Activated naive CD4-positive, alpha-beta T cell treated with anti-CD3 and anti-CD28 coated beads, Interleukin-2, amount 10 ng/mL, durations not matched to agents 7 days and 5 days (primary cell): ENCODE data around the gene WNT1.
A peak's percentile ranks its signal among the peaks of the same experiment; 100 is the strongest.

Experiments
- CTCF ChIA-PET: fragments of 350-600 bp; sonication (Branson Sonifier 250); formaldehyde crosslinking; loops from one replicate; lab custom pipeline; 2021; ENCODE audit warnings: antibody characterized with exemption; lab: Charles Lee
- DNase-seq: peaks from one replicate; pipeline ENCODE4 v3.0.0-alpha.2; 2020
- H3K27ac Mint-ChIP-seq: one replicate; pipeline ENCODE4 v1.8.0; 2021; ENCODE audit warnings: mild to moderate bottlenecking, moderate library complexity, mixed read lengths
- H3K27me3 Mint-ChIP-seq: one replicate; pipeline ENCODE4 v1.8.0; 2021; ENCODE audit warnings: mild to moderate bottlenecking, mixed read lengths
- H3K36me3 Mint-ChIP-seq: one replicate; pipeline ENCODE4 v1.8.0; 2021; ENCODE audit warnings: mixed read lengths
- H3K4me1 Mint-ChIP-seq: one replicate; pipeline ENCODE4 v1.8.0; 2021; ENCODE audit warnings: mixed read lengths
- H3K4me3 Mint-ChIP-seq: one replicate; pipeline ENCODE4 v1.8.0; 2021; ENCODE audit warnings: mild to moderate bottlenecking, moderate library complexity, mixed read lengths
- H3K9me3 Mint-ChIP-seq: one replicate; pipeline ENCODE4 v1.8.0; 2021; ENCODE audit warnings: mixed read lengths

The WNT1 gene

DNA sequence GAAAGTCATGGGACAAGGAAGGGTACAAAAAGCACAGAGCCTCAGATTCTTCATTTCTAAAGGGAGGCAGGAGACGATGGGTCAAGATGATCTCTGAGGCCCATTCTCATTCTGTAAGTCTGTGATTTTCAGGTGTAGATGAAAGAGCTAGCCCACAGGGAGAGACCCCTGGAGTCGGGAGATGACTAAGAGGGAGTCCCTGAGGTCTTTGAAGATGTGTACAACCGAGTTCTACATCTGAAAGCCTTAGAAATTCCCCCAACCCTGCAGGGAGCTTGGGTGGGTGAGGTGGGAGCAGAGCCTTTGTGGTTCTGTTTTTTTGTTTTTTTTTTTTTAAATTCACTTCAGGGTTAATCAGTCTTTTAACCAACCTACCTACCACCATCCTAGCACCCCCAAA is 9.7 kb upstream of the WNT1 start:
- H3K36me3 Mint-ChIP-seq, result no peaks in the 10 kb centered on the region
- peaks cover 92% of the 10 kb centered on the region for H3K27me3 Mint-ChIP-seq
- DNase-seq, result no peak
- no peaks in the 10 kb centered on the region for H3K9me3 Mint-ChIP-seq
- H3K4me1 Mint-ChIP-seq, result peaks cover 30% of the 10 kb centered on the region
- CTCF ChIA-PET, result interaction anchor here (0.7 to 6.5 kb wide), 8 partner anchors 9 to 35 kb away, joined by 3 to 36 read pairs (median 5); partner anchors contain the start of genes ARF3 and WNT1
- no peak overlapping the region for H3K4me3 Mint-ChIP-seq
- H3K27ac Mint-ChIP-seq, result no peak overlapping the region

DNA sequence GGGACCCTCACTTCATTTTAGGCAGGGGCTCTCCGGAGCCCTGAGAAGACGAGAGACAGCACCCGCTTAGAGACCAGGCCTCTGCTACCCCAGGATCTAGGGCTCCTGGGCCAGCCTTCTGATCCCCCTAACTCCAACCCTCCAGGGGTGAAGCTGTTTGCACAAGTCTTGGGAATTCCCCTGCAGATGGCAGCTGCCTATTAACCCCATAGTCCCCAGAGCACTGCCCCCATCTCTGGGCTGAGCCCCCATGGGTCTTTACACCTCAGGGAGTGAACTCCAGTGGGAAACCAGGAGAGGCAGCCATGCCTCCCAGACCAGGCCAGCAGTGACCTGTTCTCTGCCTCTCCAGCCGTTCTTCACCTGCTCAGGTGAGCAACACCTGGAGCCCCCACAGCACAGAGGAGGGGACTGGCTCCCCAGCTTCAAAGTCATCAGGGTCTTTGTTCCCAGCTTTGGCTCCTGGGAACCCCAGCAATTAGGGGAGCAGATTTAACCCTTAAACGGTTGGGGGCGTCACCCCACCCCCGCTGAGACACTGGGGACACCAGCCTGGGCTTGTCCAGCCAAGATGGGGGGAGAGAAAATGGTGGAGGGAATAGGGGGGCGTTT is 8.9 kb upstream of the WNT1 start:
- Mint-ChIP-seq H3K27ac (no peak overlapping the region), H3K4me3 (no peak overlapping the region), H3K36me3 (no peaks in the 10 kb centered on the region), H3K9me3 (no peaks in the 10 kb centered on the region), H3K27me3 (peaks cover 99% of the 10 kb centered on the region), H3K4me1 (peaks cover 30% of the 10 kb centered on the region)
- DNase-seq, result no peak
- CTCF ChIA-PET, result interaction anchor here (0.9 to 6.5 kb wide), 6 partner anchors 8 to 26 kb away, joined by 3 to 36 read pairs (median 6); partner anchors contain the start of genes ARF3 and WNT1

DNA sequence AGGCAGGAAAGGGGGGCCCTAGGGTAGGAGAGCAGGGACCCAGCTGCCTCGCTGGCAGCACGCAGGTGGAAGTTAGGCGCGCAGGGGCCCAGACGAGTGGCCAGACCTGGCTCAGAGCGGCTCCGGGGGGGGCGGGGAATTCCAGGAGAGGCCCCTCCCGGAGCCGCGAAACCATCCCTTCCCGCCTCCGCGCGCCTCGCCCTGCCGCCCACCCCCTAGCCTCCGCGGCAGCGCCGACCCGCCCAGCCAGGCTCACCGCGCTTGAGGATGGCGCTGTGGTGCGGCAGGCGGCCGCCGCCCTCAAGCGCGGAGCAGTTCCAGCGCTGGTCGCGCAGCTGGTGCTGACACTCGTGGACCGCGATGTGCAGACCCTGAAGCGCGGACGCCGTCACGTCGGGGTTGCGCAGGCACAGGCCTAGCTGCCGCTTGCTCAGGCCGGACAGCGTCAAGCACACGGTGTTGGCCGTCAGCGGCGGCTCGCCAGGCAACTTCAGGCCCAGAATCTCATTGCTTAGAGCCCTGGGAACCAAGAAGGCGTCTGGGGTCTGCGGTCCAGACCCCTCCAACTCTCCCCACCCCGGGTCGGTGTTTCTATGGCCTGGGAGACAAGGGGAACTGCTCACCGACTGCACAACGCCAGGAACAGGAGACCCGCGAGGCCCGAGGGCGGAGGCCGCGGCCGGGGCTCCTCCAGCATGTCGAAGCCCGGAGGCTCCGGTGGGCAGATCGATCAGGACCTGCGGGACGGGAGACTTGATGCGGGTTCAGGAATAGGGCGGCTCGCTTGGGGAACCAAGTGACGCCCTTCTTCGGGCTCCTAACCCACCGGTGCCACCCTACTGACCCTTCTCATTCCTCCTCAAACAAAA is 8.1 kb upstream of the WNT1 start:
- H3K27ac Mint-ChIP-seq, result no peak overlapping the region
- no peaks in the 10 kb centered on the region for H3K9me3 Mint-ChIP-seq
- H3K27me3 Mint-ChIP-seq, result peaks cover 99% of the 10 kb centered on the region
- CTCF ChIA-PET, result interaction anchor here (3.1 to 6.5 kb wide), 3 partner anchors 12 to 18 kb away, joined by 8 to 36 read pairs (median 27); no protein-coding TSS in a partner anchor
- no peaks in the 10 kb centered on the region for H3K36me3 Mint-ChIP-seq
- peak; percentile 43 for DNase-seq
- H3K4me1 Mint-ChIP-seq, result peaks cover 30% of the 10 kb centered on the region
- H3K4me3 Mint-ChIP-seq, result no peak overlapping the region

DNA sequence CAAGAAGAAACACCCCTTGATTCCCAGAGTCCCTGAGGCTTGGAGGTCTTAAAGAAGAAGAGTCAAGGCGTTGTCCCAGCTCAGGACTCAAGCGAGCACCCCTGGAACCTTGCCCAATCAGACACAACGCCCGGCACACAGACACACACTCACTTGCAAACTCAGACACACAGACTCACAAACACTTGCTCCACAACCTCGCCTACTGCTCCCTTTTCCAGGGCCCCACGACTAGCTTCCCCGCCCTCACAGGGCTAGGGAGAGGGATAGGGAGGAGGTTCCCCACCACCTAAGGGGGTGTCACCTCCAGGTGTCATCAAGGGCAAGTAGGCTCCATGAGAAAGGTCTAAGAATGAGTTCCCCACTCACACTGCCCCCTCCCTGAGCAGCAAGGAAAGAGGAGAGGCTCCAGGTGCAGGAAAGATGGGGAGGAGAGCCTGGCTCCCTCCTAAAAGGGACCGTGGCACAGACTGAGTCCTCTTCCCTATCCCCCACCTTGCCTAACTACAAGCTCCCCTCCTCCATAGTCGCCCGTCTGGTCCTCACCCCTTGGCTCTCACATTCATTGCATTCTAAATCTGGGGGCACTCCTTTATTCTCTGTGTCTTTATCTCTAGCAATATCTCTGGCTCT is 7.3 kb upstream of the WNT1 start:
- Mint-ChIP-seq H3K9me3 (no peaks in the 10 kb centered on the region), H3K4me1 (peaks cover 30% of the 10 kb centered on the region), H3K27me3 (peaks cover 99% of the 10 kb centered on the region), H3K36me3 (no peaks in the 10 kb centered on the region), H3K27ac (no peak overlapping the region), H3K4me3 (no peak overlapping the region)
- no peak for DNase-seq
- CTCF ChIA-PET, result interaction anchor here (1.1 to 6.5 kb wide), 3 partner anchors 11 to 22 kb away, joined by 5 to 36 read pairs (median 27); no protein-coding TSS in a partner anchor

DNA sequence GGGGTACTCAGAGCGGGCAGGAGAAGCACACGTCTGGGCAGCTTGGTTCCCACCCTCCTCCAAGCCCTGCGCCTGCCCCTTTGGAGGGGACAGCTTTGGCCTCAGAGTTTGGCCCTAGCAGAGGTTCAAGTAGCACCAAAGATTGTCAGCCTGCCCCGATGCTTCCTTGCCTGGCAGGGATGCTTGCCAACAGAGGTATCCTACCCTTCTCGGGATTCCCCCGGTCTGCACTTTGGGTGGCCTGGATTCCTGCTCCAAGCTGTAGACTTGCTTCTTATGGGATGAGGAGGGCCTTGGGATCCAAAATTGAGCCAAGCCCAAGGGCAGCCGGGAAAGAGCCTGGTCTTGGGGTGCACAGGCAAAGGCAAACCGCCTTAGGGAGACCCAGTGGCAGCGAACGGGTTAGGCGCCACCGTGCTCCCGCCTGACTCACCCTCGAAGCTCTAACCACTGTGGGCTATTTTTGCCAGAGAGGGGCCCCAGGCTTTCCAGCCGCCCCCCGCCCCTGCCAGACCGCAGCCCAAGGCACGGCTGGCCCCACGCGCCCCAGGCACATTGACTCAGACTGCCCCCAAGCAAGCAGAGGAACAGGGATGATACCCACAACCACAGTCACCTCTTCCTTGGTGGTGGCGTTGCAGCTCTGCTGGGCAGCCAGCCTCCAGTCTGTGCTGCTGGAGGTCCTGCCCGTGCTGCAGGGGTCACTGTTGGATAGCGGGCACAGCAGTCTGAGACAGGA is 5.7 kb upstream of the WNT1 start:
- Mint-ChIP-seq H3K9me3 (no peaks in the 10 kb centered on the region), H3K27ac (no peak overlapping the region), H3K27me3 (peaks cover 100% of the 10 kb centered on the region), H3K36me3 (no peaks in the 10 kb centered on the region), H3K4me1 (peaks cover 33% of the 10 kb centered on the region), H3K4me3 (peak overlapping the region; percentile 65)
- DNase-seq, result no peak
- CTCF ChIA-PET, result interaction anchor here (0.7 to 6.5 kb wide), 5 partner anchors 10 to 82 kb away, joined by 3 to 36 read pairs (median 5); no protein-coding TSS in a partner anchor

DNA sequence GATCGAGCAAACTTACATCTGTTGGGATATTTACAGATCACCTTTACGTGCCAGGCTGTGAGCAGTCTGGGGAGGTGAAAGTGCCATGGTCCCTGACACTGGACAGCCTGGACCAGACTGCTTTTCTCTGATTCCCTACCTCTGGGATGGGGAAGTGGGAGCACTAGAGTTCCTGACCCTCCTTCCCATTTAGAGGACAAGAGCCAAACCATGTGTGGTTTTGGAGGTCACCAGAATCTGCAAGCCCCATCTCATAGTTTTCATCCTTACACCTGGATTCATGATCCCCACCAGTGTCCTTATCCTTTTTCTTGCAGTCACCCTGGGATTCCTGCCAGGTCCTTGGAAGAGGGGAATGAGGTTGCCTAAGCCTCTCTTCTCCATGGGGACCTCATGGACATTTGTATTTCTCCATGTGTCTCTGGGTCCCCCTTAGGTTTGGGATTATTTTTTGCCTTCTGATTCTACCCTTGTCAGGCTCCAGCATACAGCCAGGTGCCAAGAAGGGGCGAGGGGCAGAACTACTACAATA is 5.1 kb upstream of the WNT1 start:
- Mint-ChIP-seq H3K4me1 (peaks cover 38% of the 10 kb centered on the region), H3K4me3 (no peak overlapping the region), H3K9me3 (no peaks in the 10 kb centered on the region), H3K36me3 (no peaks in the 10 kb centered on the region), H3K27ac (no peak overlapping the region), H3K27me3 (peaks cover 100% of the 10 kb centered on the region)
- DNase-seq, result no peak
- CTCF ChIA-PET, result interaction anchor here (1.1 to 6.5 kb wide), 5 partner anchors 9 to 83 kb away, joined by 3 to 36 read pairs (median 6); partner anchors contain the start of gene ARF3

DNA sequence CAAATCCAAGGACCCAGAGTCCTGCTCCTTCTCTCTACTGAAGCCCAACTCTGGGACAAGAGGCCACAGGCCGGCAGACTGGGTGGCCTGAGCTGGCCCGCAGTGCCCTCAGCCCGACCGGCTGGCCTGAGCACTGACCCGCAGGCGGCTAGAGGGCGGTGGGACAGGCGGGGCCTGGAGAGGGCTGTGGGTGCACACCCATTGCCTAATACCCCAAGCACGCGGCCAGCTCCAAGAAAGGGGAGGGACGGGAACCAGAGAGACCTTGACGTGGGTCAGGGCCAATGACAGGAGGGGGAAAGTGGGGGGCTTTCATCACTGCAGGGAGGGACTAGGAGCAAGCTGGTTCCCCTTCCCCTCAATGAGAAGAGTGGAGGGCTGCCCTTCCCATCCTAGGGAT is 4.6 kb upstream of the WNT1 start:
- H3K36me3 Mint-ChIP-seq, result no peaks in the 10 kb centered on the region
- H3K27ac Mint-ChIP-seq, result no peak overlapping the region
- H3K4me1 Mint-ChIP-seq, result peaks cover 40% of the 10 kb centered on the region
- DNase-seq, result no peak
- CTCF ChIA-PET, result interaction anchor here (0.6 to 2.1 kb wide), 6 partner anchors 11 to 83 kb away, joined by 3 to 11 read pairs (median 4); partner anchors contain the start of gene ARF3
- H3K9me3 Mint-ChIP-seq, result no peaks in the 10 kb centered on the region
- no peak overlapping the region for H3K4me3 Mint-ChIP-seq
- peaks cover 100% of the 10 kb centered on the region for H3K27me3 Mint-ChIP-seq

DNA sequence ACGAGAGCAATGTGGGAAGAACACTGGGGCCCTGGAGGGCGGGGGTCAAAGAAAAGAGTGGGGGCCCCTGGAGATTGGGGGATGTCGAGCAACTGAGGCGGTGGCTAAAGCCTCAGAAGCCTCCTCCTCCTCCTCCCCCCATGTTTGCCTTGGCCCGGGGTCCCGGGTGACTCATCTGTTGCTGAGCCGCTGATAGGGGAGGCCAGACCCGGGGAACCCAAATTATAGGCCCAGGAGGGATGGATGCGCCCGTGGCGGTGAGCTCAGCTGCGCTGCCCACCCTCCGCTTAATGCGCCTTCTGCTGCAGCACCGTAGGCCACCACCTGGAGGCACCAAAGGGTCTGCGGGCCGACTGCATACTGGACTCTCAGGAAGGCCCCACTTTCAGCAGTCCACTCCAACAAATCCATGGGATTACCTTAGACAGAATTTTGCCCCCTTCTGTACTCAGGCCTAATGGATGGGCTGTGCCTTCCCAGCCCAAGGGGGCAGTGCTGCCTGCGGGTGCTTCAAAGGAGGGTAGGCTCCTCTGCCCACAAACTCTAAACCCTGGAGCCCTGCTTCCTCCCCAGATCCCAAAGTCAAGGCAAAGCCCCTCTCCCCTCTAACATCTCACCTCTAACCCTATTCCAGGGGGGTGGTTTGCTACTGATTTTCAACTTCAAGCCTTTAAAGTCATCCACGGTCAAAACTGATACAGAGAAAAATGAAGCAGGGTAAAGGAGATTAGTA is 4.0 kb upstream of the WNT1 start:
- H3K4me1 Mint-ChIP-seq, result peaks cover 43% of the 10 kb centered on the region
- peaks cover 100% of the 10 kb centered on the region for H3K27me3 Mint-ChIP-seq
- no peaks in the 10 kb centered on the region for H3K9me3 Mint-ChIP-seq
- H3K36me3 Mint-ChIP-seq, result peaks cover 2% of the 10 kb centered on the region
- H3K27ac Mint-ChIP-seq, result no peak overlapping the region
- H3K4me3 Mint-ChIP-seq, result no peak overlapping the region
- CTCF ChIA-PET, result interaction anchor here (0.6 to 2.1 kb wide), 5 partner anchors 11 to 63 kb away, joined by 3 to 11 read pairs (median 4); partner anchors contain the start of gene ARF3
- peak; percentile 58 for DNase-seq

DNA sequence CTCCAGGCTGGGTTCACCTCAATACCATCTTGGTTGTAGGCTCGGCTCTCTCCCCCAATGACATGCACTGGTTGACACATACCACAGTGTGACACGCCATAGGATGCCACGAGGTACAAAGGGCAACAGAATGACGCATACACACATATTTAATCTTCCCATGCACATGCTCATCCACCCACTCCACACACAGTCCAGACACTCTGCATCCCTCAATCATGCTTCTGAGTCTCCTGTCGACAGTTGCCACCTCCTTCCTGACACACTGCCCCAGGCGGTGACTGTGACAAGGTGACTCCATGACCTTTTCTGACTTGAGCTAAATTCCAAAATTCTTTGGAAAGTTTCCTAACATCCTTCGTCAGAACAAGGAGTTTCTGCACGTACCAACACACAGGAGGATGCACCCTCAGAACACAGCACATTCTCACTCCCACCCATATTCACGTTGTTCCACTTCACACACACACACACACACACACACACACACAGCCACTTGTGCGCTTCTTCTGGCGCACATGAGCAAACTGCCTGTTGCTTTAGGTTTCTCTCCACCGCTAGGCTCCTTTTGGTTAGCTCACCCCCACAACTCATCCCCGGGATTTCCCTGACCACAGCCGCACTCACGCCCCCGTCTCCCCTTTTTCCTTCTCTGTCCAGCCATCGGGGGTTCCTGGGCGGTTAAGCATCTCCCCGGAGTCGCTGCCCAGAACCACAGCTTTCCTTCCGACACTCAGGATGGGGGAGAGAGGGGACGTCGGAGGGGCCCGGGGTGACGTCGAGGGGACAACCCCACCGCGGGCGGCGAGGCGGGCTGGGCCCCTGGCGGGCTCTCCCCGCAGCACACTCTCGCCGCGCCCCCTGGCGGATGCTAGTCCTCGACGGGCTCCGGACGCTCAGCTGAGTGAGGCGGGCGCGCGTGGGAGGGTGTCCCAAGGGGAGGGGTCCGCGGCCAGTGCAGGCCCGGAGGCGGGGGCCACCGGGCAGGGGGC is 536 bp upstream of the WNT1 start:
- H3K4me3 Mint-ChIP-seq, result peak overlapping the region; percentile 24
- H3K9me3 Mint-ChIP-seq, result no peaks in the 10 kb centered on the region
- H3K27me3 Mint-ChIP-seq, result peaks cover 100% of the 10 kb centered on the region
- H3K4me1 Mint-ChIP-seq, result peaks cover 51% of the 10 kb centered on the region
- no peak overlapping the region for H3K27ac Mint-ChIP-seq
- CTCF ChIA-PET, result interaction anchor here (0.7 to 9.5 kb wide), 20 partner anchors 8 to 178 kb away, joined by 3 to 121 read pairs (median 4); partner anchors contain the start of genes ARF3, DDN, DDX23 and FKBP11
- DNase-seq, result peak; percentile 83
- H3K36me3 Mint-ChIP-seq, result peaks cover 11% of the 10 kb centered on the region

DNA sequence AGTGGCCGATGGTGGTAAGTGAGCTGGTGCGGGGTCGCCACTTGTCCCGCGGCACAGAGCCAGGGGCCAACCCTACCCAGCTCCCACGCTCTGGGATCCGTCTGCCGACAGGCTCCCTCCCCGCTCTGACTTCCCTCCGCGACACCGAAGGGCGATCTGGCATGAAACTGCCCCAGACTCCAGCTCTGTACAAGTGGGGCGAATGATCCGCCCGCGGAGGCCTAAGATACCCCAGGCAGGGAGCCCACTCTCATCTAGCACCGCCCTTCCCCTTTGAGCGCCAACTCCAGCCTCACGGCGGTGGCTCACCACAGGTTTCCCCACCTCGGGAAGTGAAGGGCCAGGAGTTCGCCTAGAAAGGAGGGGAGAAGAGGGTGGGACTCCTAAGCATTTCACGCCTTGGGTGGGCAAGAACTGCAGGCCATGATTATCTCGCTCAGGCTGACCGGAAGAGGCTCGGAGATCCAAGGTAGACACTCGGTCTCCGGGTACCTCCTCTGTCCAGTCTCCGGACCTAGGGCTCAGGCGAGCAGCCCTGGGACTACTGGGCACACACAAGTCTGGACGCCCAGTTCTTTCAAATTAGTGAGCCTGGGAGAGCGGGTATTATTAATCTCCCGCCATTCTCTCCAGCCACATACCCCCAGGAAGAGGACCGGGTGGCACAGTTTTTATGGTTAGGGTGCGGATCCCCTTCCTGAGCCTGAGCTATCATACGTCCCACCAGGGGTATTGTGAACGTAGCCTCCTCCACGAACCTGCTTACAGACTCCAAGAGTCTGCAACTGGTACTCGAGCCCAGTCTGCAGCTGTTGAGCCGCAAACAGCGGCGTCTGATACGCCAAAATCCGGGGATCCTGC is 849 bp downstream of the WNT1 start:
- peak overlapping the region; percentile 69 for H3K4me3 Mint-ChIP-seq
- H3K4me1 Mint-ChIP-seq, result peaks cover 52% of the 10 kb centered on the region
- CTCF ChIA-PET, result interaction anchor here (1.1 to 9.5 kb wide), 10 partner anchors 8 to 125 kb away, joined by 3 to 121 read pairs (median 10); partner anchors contain the start of genes ARF3, DDN, DDX23 and PRKAG1
- no peak overlapping the region for H3K27ac Mint-ChIP-seq
- H3K36me3 Mint-ChIP-seq, result peaks cover 11% of the 10 kb centered on the region
- DNase-seq, result no peak
- H3K9me3 Mint-ChIP-seq, result no peaks in the 10 kb centered on the region
- peaks cover 100% of the 10 kb centered on the region for H3K27me3 Mint-ChIP-seq
